T-helper 1 cell treated with Interleukin-12 subunit alpha and Interleukin-12 subunit beta and Interleukin-4 antibody, amounts not matched to agents 30 μg/mL and 1 μg/mL, for 36 hours (primary cell): ENCODE results near the gene PIBF1.
"Not testable (repeated sequence)": the region's sequence is repeated elsewhere in the genome, so short reads cannot be mapped to it uniquely, and the experiment has no call there.

ENCODE experiments used
- H3K27ac Mint-ChIP-seq: one replicate; pipeline ENCODE4 v1.8.0; 2021; ENCODE audit warnings: mild to moderate bottlenecking, mixed read lengths
- H3K27me3 Mint-ChIP-seq: one replicate; pipeline ENCODE4 v1.8.0; 2021; ENCODE audit warnings: low read depth, mixed read lengths
- H3K36me3 Mint-ChIP-seq: one replicate; pipeline ENCODE4 v1.8.0; 2021; ENCODE audit warnings: low read depth, mixed read lengths
- H3K4me1 Mint-ChIP-seq: one replicate; pipeline ENCODE4 v1.8.0; 2021; ENCODE audit warnings: low read depth, mixed read lengths
- H3K4me3 Mint-ChIP-seq: one replicate; pipeline ENCODE4 v1.8.0; 2021; ENCODE audit warnings: mild to moderate bottlenecking, moderate library complexity, mixed read lengths
- H3K9me3 Mint-ChIP-seq: one replicate; pipeline ENCODE4 v1.8.0; 2021; ENCODE audit warnings: mixed read lengths

The PIBF1 gene

DNA sequence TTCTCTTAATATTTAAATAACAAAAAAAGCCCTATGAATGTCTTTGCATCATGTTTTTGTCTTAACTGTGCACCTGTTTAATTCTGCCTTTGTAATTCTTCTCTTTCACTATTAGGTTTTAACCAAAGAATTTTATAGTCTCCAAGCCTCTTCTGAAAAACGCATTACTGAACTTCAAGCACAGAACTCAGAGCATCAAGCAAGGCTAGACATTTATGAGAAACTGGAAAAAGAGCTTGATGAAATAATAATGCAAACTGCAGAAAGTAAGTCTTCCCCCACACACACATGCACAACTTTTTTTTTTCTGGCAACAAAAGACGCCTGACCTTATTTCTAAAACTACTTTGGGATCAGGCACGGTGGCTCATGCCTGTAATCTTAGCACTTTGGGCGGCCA lies 126.5 kb downstream of the PIBF1 start:
- Mint-ChIP-seq H3K36me3 (peaks cover 27% of the 10 kb centered on the region), H3K27me3 (no peaks in the 10 kb centered on the region), H3K4me3 (no peak overlapping the region), H3K27ac (no peak overlapping the region), H3K4me1 (no peaks in the 10 kb centered on the region), H3K9me3 (no peaks in the 10 kb centered on the region)

GRCh38 chr13:72911981-72912380 lies 130.0 kb downstream of the PIBF1 start:
- peaks cover 27% of the 10 kb centered on the region for H3K36me3 Mint-ChIP-seq
- H3K4me3 Mint-ChIP-seq, result no peak overlapping the region
- no peaks in the 10 kb centered on the region for H3K4me1 Mint-ChIP-seq
- H3K27ac Mint-ChIP-seq, result no peak overlapping the region
- H3K27me3 Mint-ChIP-seq, result no peaks in the 10 kb centered on the region
- H3K9me3 Mint-ChIP-seq, result no peaks in the 10 kb centered on the region

- Mint-ChIP-seq H3K27ac (no peak overlapping the region), H3K27me3 (no peaks in the 10 kb centered on the region), H3K36me3 (peaks cover 11% of the 10 kb centered on the region), H3K9me3 (no peaks in the 10 kb centered on the region), H3K4me1 (peaks cover 3% of the 10 kb centered on the region), H3K4me3 (no peak overlapping the region)
Observed at GRCh38 chr13:72920097-72920496, 138.2 kb downstream of the PIBF1 start.

DNA sequence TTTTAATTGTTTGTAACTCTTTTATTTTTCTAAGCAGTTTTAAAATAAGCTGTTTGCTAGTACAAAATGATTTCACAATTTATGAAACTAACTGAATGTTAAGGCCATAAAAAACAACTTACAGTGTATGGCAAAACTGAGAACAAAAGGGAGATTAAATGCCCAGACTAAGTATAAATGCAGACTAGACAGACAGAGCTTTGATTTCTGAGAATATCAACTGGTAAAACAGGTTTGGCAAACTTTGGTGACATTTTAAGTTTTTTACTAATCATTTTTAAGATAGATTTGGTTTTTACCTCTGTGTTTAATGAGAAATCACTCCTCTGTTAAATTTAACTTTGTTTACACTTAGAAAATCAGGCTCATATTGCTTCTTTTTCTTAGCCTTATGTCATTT lies 149.4 kb downstream of the PIBF1 start:
- no peak overlapping the region for H3K4me3 Mint-ChIP-seq
- no peaks in the 10 kb centered on the region for H3K9me3 Mint-ChIP-seq
- peaks cover 19% of the 10 kb centered on the region for H3K36me3 Mint-ChIP-seq
- no peak overlapping the region for H3K27ac Mint-ChIP-seq
- no peaks in the 10 kb centered on the region for H3K4me1 Mint-ChIP-seq
- no peaks in the 10 kb centered on the region for H3K27me3 Mint-ChIP-seq

- H3K9me3 Mint-ChIP-seq, result no peaks in the 10 kb centered on the region
Observed at GRCh38 chr13:72932250-72932649, 150.3 kb downstream of the PIBF1 start.

DNA sequence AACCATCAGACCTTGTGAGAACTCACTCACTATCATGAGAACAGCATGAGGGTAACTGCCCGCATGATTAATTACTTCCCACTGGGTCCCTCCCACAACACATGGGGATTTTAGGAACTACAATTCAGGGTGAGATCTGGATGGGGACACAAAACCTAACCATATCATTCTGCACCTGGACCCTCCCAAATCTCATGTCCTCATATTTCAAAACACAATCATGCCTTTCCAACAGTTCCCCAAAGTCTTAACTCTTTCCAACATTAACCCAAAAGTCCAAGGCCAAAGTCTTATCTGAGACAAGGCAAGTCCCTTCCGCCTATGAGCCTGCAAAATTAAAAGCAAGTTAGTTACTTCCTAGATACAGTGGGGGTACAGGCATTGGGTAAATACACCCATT lies 164.3 kb downstream of the PIBF1 start:
- not testable (repeated sequence) for H3K4me1 Mint-ChIP-seq, H3K27me3 Mint-ChIP-seq, H3K27ac Mint-ChIP-seq, H3K4me3 Mint-ChIP-seq
- Mint-ChIP-seq H3K9me3 (peaks cover 12% of the 10 kb centered on the region), H3K36me3 (peaks cover 33% of the 10 kb centered on the region)

More at GRCh38 chr13:72932250-72932649, 150.3 kb downstream of the PIBF1 start:
- Mint-ChIP-seq H3K4me1 (no peaks in the 10 kb centered on the region), H3K36me3 (peaks cover 19% of the 10 kb centered on the region), H3K27ac (no peak overlapping the region), H3K27me3 (no peaks in the 10 kb centered on the region), H3K4me3 (no peak overlapping the region)

DNA sequence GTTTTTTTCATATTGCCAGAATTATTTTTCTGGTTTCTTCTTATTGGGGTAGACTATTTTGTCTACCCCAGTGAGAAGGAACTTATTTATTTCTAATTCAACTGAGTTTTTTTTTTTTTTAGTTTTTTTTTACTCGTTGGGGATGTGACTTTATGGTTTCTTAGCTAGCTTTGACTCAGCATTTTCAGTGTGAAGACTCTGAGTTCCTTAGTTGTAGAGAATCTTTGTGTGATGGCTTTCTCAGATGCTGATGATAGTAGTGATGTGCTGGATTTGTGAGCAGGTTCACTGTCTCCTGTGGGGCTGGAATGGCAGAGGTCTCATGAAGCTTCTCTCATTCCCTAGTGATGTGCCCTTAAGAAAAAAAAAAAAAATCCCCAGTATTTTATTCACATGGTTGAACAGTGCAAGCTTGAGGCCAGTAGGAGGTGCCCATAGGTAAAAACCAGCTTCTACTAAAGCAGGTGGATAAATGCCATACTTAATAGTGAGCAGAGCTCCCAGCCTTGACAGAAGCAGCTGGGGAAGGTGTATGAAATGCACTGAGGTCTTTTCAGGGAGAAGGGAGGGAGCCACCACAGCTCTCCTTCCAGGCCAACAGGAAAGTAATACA lies 170.7 kb downstream of the PIBF1 start:
- Mint-ChIP-seq H3K27me3 (no peaks in the 10 kb centered on the region), H3K9me3 (peaks cover 6% of the 10 kb centered on the region), H3K36me3 (peaks cover 27% of the 10 kb centered on the region), H3K4me1 (no peaks in the 10 kb centered on the region), H3K27ac (no peak overlapping the region), H3K4me3 (no peak overlapping the region)

DNA sequence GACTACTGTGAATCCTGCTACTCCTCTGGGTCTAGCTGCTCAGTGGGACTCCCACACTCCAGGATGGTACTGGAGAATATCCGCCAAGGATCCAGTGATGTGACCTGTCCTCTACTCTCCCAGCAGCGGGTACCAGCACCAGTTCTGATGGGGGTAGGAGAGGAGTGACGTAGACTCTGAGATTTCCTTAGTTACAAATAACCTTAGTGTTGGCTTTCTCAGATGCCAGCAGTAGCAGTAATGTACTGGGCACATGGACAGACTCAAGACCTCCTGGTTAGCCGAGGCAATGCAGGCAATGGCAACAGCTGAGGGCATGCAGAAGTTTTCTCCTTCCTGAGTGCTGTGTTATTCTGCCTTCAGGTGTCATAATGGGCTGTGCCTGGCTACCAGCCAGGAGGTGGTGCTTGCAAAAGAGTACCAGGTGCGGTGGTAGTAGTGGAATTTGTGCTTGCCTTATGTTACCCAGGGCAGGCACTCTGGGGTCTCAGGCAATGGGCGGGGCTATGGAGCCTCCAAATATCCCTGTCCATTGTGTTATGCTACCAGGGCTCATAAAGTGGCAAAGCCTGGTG lies 171.5 kb downstream of the PIBF1 start:
- H3K9me3 Mint-ChIP-seq, result peaks cover 1% of the 10 kb centered on the region

DNA sequence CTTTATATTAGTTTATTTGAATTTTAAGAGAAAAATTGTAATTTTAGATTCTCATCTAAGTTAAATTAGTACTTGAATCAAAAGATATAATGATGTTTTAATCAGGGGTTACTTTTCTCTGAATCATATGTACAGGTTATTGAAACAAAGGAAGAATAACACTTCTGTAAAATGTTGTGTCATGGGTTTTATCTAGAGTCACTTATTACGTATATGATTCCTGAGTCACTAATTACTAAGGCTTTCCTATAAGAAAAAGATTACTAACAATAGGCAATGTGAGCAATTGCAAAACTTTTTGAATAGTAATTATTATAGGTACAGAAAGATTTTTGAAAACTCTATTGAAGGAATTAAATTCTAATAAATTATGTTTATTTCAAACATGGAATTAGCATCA lies 177.7 kb downstream of the PIBF1 start:
- H3K27me3 Mint-ChIP-seq, result no peaks in the 10 kb centered on the region
- H3K36me3 Mint-ChIP-seq, result peaks cover 11% of the 10 kb centered on the region
- no peaks in the 10 kb centered on the region for H3K4me1 Mint-ChIP-seq
- H3K4me3 Mint-ChIP-seq, result no peak overlapping the region
- no peaks in the 10 kb centered on the region for H3K9me3 Mint-ChIP-seq
- H3K27ac Mint-ChIP-seq, result no peak overlapping the region

More for the DNA sequence above, 171.5 kb downstream of the PIBF1 start:
- Mint-ChIP-seq H3K4me3 (no peak overlapping the region), H3K4me1 (no peaks in the 10 kb centered on the region), H3K36me3 (peaks cover 20% of the 10 kb centered on the region), H3K27ac (no peak overlapping the region), H3K27me3 (no peaks in the 10 kb centered on the region)

- H3K4me3 Mint-ChIP-seq, result no peak overlapping the region
- H3K4me1 Mint-ChIP-seq, result no peaks in the 10 kb centered on the region
- no peaks in the 10 kb centered on the region for H3K27me3 Mint-ChIP-seq
- H3K27ac Mint-ChIP-seq, result no peak overlapping the region
- peaks cover 11% of the 10 kb centered on the region for H3K36me3 Mint-ChIP-seq
- no peaks in the 10 kb centered on the region for H3K9me3 Mint-ChIP-seq
Observed at GRCh38 chr13:72960114-72960513, 178.2 kb downstream of the PIBF1 start.

GRCh38 chr13:72960541-72960940 lies 178.6 kb downstream of the PIBF1 start:
- H3K27me3 Mint-ChIP-seq, result no peaks in the 10 kb centered on the region
- H3K27ac Mint-ChIP-seq, result no peak overlapping the region
- H3K36me3 Mint-ChIP-seq, result peaks cover 10% of the 10 kb centered on the region
- H3K4me1 Mint-ChIP-seq, result no peaks in the 10 kb centered on the region
- no peak overlapping the region for H3K4me3 Mint-ChIP-seq
- no peaks in the 10 kb centered on the region for H3K9me3 Mint-ChIP-seq

- H3K27ac Mint-ChIP-seq, result no peak overlapping the region
- peaks cover 1% of the 10 kb centered on the region for H3K36me3 Mint-ChIP-seq
- no peak overlapping the region for H3K4me3 Mint-ChIP-seq
- no peaks in the 10 kb centered on the region for H3K9me3 Mint-ChIP-seq
- H3K4me1 Mint-ChIP-seq, result no peaks in the 10 kb centered on the region
- no peaks in the 10 kb centered on the region for H3K27me3 Mint-ChIP-seq
Observed at GRCh38 chr13:72963762-72964161, 181.8 kb downstream of the PIBF1 start.

GRCh38 chr13:72970301-72970880 lies 188.5 kb downstream of the PIBF1 start:
- Mint-ChIP-seq H3K4me1 (no peaks in the 10 kb centered on the region), H3K4me3 (no peak overlapping the region), H3K9me3 (no peaks in the 10 kb centered on the region), H3K36me3 (peaks cover 4% of the 10 kb centered on the region), H3K27me3 (no peaks in the 10 kb centered on the region), H3K27ac (no peak overlapping the region)

- H3K27me3 Mint-ChIP-seq, result no peaks in the 10 kb centered on the region
- H3K36me3 Mint-ChIP-seq, result peaks cover 4% of the 10 kb centered on the region
- no peaks in the 10 kb centered on the region for H3K9me3 Mint-ChIP-seq
- no peaks in the 10 kb centered on the region for H3K4me1 Mint-ChIP-seq
- H3K27ac Mint-ChIP-seq, result no peak overlapping the region
- no peak overlapping the region for H3K4me3 Mint-ChIP-seq
Observed at GRCh38 chr13:72970956-72971355, 189.0 kb downstream of the PIBF1 start.

DNA sequence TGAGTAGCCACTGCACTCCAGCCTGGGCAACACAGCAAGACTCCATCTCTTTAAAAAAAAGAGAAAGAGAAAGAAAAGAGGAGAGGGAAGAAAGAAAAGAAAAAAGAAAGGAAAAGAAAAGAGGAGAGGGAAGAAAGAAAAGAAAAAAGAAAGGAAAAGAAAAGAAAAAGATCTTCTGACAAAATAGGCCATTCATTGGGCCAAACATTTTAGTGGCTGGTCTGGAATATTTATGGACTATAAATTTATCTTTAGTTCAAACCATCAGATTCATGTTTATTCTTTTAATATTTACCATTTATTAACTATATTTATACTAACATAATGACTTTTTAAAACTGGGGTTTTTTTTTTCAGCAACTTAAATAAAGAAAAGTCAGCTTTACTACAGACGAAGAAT lies 191.3 kb downstream of the PIBF1 start:
- H3K27ac Mint-ChIP-seq, result no peak overlapping the region
- no peaks in the 10 kb centered on the region for H3K9me3 Mint-ChIP-seq
- no peaks in the 10 kb centered on the region for H3K27me3 Mint-ChIP-seq
- peaks cover 3% of the 10 kb centered on the region for H3K36me3 Mint-ChIP-seq
- no peak overlapping the region for H3K4me3 Mint-ChIP-seq
- H3K4me1 Mint-ChIP-seq, result no peaks in the 10 kb centered on the region
